ENCODE measurements around the gene BAG1. TPM values are rescaled to one million over a fixed set of nuclear protein-coding genes. Genes with fewer than 3 reads are reported as not detected.

BAG1 gene
- total RNA-seq, 1 donor from 2014 or later = 43.3 TPM

- Histone ChIP-seq H4K20me1 (ENCODE audit: insufficient read depth, low read length) (peaks cover 9% of the 10 kb centered on the region), H3K4me2 (ENCODE audit: low read length) (no peak overlapping the region), H3K27ac (ENCODE audit: low read depth, low read length) (no peak overlapping the region), H3K79me2 (ENCODE audit: insufficient read depth, low read length) (peaks cover 3% of the 10 kb centered on the region), H3K36me3 (ENCODE audit: insufficient read depth, low read length) (peaks cover 61% of the 10 kb centered on the region), H3K27me3 (ENCODE audit: insufficient read depth, low read length) (no peaks in the 10 kb centered on the region), H3K9ac (ENCODE audit: low read length) (no peak overlapping the region), H3K4me3 (ENCODE audit: insufficient read depth, low read depth, low read length) (no peak overlapping the region), H3K9me3 (ENCODE audit: insufficient read depth, low read depth, low read length) (no peaks in the 10 kb centered on the region), H2AFZ (ENCODE audit: low read depth, low read length) (no peak overlapping the region), H3K4me1 (ENCODE audit: insufficient read depth, low read length) (no peaks in the 10 kb centered on the region)
- peaks cover 17% of the 10 kb centered on the region for H3K4me1 Mint-ChIP-seq (ENCODE audit: low read depth, unreplicated experiment)
- peaks cover 15% of the 10 kb centered on the region for H3K36me3 Mint-ChIP-seq (ENCODE audit: low read depth, unreplicated experiment)
- FAIRE-seq = no peak
- DNase-seq (ENCODE audit: low read depth) = no peak
- no peaks in the 10 kb centered on the region for H3K9me3 Mint-ChIP-seq (ENCODE audit: unreplicated experiment)
- no peaks in the 10 kb centered on the region for H3K27me3 Mint-ChIP-seq (ENCODE audit: low read depth, unreplicated experiment)
- H3K27ac Mint-ChIP-seq (ENCODE audit: unreplicated experiment) = no peak overlapping the region
- TF ChIP-seq EZH2 (IDR thresholded peaks at IDR 0.05; ENCODE audit: insufficient read depth, low read length) (no peak), CTCF (IDR thresholded peaks at IDR 0.05; ENCODE audit: insufficient read depth, low read depth, low read length) (no peak)
- H3K4me3 Mint-ChIP-seq (ENCODE audit: unreplicated experiment) = no peak overlapping the region
These were observed 41.5 kb upstream of the BAG1 start for GRCh38 chr9:33306037-33306436.

GRCh38 chr9:33304362-33304761 is 39.9 kb upstream of the BAG1 start:
- peaks cover 15% of the 10 kb centered on the region for H4K20me1 ChIP-seq (ENCODE audit: insufficient read depth, low read length)
- H3K9me3 ChIP-seq (ENCODE audit: insufficient read depth, low read depth, low read length) = no peaks in the 10 kb centered on the region
- FAIRE-seq (no peak), DNase-seq (ENCODE audit: low read depth) (no peak)
- H3K27ac ChIP-seq (ENCODE audit: low read depth, low read length) = no peak overlapping the region
- H3K27me3 Mint-ChIP-seq (ENCODE audit: low read depth, unreplicated experiment) = no peaks in the 10 kb centered on the region
- H3K4me3 Mint-ChIP-seq (ENCODE audit: unreplicated experiment) = no peak overlapping the region
- H3K4me3 ChIP-seq (ENCODE audit: insufficient read depth, low read depth, low read length) = no peak overlapping the region
- peaks cover 8% of the 10 kb centered on the region for H3K4me1 Mint-ChIP-seq (ENCODE audit: low read depth, unreplicated experiment)
- H3K27ac Mint-ChIP-seq (ENCODE audit: unreplicated experiment) = no peak overlapping the region
- peaks cover 18% of the 10 kb centered on the region for H3K36me3 Mint-ChIP-seq (ENCODE audit: low read depth, unreplicated experiment)
- H3K9ac ChIP-seq (ENCODE audit: low read length) = no peak overlapping the region
- H3K9me3 Mint-ChIP-seq (ENCODE audit: unreplicated experiment) = no peaks in the 10 kb centered on the region
- no peaks in the 10 kb centered on the region for H3K27me3 ChIP-seq (ENCODE audit: insufficient read depth, low read length)
- H3K4me1 ChIP-seq (ENCODE audit: insufficient read depth, low read length) = no peaks in the 10 kb centered on the region
- H3K4me2 ChIP-seq (ENCODE audit: low read length) = no peak overlapping the region
- peaks cover 56% of the 10 kb centered on the region for H3K36me3 ChIP-seq (ENCODE audit: insufficient read depth, low read length)
- TF ChIP-seq CTCF (IDR thresholded peaks at IDR 0.05; ENCODE audit: insufficient read depth, low read depth, low read length) (no peak), EZH2 (IDR thresholded peaks at IDR 0.05; ENCODE audit: insufficient read depth, low read length) (no peak)
- peaks cover 18% of the 10 kb centered on the region for H3K79me2 ChIP-seq (ENCODE audit: insufficient read depth, low read length)
- no peak overlapping the region for H2AFZ ChIP-seq (ENCODE audit: low read depth, low read length)

- no peaks in the 10 kb centered on the region for H3K27me3 ChIP-seq (ENCODE audit: insufficient read depth, low read length)
- DNase-seq (ENCODE audit: low read depth) (no peak), FAIRE-seq (no peak)
- H3K9ac ChIP-seq (ENCODE audit: low read length) = no peak overlapping the region
- H4K20me1 ChIP-seq (ENCODE audit: insufficient read depth, low read length) = peaks cover 39% of the 10 kb centered on the region
- H3K79me2 ChIP-seq (ENCODE audit: insufficient read depth, low read length) = peaks cover 53% of the 10 kb centered on the region
- TF ChIP-seq EZH2 (IDR thresholded peaks at IDR 0.05; ENCODE audit: insufficient read depth, low read length) = no peak
- TF ChIP-seq CTCF (IDR thresholded peaks at IDR 0.05; ENCODE audit: insufficient read depth, low read depth, low read length) = no peak
- no peaks in the 10 kb centered on the region for H3K9me3 ChIP-seq (ENCODE audit: insufficient read depth, low read depth, low read length)
- peaks cover 10% of the 10 kb centered on the region for H3K36me3 Mint-ChIP-seq (ENCODE audit: low read depth, unreplicated experiment)
- no peaks in the 10 kb centered on the region for H3K4me1 ChIP-seq (ENCODE audit: insufficient read depth, low read length)
- H3K9me3 Mint-ChIP-seq (ENCODE audit: unreplicated experiment) = no peaks in the 10 kb centered on the region
- no peak overlapping the region for H3K27ac Mint-ChIP-seq (ENCODE audit: unreplicated experiment)
- H3K27ac ChIP-seq (ENCODE audit: low read depth, low read length) = no peak overlapping the region
- peaks cover 19% of the 10 kb centered on the region for H3K4me1 Mint-ChIP-seq (ENCODE audit: low read depth, unreplicated experiment)
- H2AFZ ChIP-seq (ENCODE audit: low read depth, low read length) = no peak overlapping the region
- peaks cover 60% of the 10 kb centered on the region for H3K36me3 ChIP-seq (ENCODE audit: insufficient read depth, low read length)
- H3K4me3 Mint-ChIP-seq (ENCODE audit: unreplicated experiment) = no peak overlapping the region
- no peaks in the 10 kb centered on the region for H3K27me3 Mint-ChIP-seq (ENCODE audit: low read depth, unreplicated experiment)
- no peak overlapping the region for H3K4me2 ChIP-seq (ENCODE audit: low read length)
- H3K4me3 ChIP-seq (ENCODE audit: insufficient read depth, low read depth, low read length) = no peak overlapping the region
These were observed 36.0 kb upstream of the BAG1 start for GRCh38 chr9:33300546-33300945.

Data from astrocyte (in vitro differentiated cells and primary cell).